ENCODE data around the gene MARCHF7. TPM values are rescaled to one million over a fixed set of nuclear protein-coding genes. Genes with fewer than 3 reads are reported as not detected.
"Not testable (repeated sequence)": the region's sequence is repeated elsewhere in the genome, so short reads cannot be mapped to it uniquely, and the experiment has no call there.

MARCHF7 gene
- total and polyA plus RNA-seq, 10 of the 15 experiments (the other 5 are each of a cell fraction or from before 2014, with no cell fraction given), result 39.4 to 111 (median 66.5) TPM

DNA sequence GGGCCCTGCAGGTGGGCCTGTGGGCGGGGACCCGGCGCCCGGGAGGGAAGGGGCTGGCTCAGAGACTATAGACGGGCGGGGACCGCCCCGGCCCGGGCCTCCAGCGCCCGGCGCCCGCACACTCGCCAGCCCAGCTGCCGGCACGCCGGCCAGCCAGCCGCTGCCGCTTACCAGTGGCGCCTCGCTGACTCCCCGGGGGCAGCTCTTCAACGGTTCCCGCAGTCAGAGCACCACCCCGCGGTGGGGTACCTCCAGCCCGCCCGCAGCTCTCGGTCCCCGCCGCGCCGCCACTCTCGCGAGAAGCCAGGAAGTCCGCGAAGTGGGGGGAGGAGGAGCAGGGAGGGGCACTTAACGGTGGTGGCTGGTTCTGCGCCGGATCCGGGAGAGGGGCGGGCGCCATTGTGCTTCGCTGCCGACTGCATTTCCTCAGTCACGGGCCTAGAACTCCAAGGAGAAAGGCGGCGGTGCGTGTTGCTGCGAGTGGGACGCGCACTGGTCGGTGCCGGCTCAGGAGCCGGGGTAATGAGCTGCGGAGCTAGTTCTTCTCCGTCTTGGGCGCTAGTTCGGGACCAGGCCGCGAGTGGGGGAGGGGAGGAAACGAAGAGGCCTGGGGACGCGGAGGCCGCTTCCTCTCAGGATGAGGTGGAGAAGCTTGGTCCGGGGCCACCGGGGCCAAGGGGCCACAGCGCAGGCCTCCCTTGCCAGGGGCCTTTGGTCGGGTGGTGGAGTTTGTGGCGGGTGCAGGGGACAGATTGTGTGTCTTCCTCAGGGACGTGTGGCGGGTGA lies at the start of gene MARCHF7 (continued):
- TF ChIP-seq WRNIP1 (IDR thresholded peaks at IDR 0.05; ENCODE audit: borderline replicate concordance, low read depth, low read length) (no peak), YBX1 (IDR thresholded peaks at IDR 0.05) (no peak)
- TF ChIP-seq, protein P1, sequence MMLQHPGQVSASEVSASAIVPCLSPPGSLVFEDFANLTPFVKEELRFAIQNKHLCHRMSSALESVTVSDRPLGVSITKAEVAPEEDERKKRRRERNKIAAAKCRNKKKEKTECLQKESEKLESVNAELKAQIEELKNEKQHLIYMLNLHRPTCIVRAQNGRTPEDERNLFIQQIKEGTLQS (IDR thresholded peaks at IDR 0.05; ENCODE audit: borderline replicate concordance, extremely low read depth, low read depth, low read length), result no peak
- TF ChIP-seq, protein P2, sequence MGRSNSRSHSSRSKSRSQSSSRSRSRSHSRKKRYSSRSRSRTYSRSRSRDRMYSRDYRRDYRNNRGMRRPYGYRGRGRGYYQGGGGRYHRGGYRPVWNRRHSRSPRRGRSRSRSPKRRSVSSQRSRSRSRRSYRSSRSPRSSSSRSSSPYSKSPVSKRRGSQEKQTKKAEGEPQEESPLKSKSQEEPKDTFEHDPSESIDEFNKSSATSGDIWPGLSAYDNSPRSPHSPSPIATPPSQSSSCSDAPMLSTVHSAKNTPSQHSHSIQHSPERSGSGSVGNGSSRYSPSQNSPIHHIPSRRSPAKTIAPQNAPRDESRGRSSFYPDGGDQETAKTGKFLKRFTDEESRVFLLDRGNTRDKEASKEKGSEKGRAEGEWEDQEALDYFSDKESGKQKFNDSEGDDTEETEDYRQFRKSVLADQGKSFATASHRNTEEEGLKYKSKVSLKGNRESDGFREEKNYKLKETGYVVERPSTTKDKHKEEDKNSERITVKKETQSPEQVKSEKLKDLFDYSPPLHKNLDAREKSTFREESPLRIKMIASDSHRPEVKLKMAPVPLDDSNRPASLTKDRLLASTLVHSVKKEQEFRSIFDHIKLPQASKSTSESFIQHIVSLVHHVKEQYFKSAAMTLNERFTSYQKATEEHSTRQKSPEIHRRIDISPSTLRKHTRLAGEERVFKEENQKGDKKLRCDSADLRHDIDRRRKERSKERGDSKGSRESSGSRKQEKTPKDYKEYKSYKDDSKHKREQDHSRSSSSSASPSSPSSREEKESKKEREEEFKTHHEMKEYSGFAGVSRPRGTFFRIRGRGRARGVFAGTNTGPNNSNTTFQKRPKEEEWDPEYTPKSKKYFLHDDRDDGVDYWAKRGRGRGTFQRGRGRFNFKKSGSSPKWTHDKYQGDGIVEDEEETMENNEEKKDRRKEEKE (IDR thresholded peaks at IDR 0.05), result no peak
- TF ChIP-seq, protein P3, sequence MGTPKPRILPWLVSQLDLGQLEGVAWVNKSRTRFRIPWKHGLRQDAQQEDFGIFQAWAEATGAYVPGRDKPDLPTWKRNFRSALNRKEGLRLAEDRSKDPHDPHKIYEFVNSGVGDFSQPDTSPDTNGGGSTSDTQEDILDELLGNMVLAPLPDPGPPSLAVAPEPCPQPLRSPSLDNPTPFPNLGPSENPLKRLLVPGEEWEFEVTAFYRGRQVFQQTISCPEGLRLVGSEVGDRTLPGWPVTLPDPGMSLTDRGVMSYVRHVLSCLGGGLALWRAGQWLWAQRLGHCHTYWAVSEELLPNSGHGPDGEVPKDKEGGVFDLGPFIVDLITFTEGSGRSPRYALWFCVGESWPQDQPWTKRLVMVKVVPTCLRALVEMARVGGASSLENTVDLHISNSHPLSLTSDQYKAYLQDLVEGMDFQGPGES (IDR thresholded peaks at IDR 0.05), result no peak

DNA sequence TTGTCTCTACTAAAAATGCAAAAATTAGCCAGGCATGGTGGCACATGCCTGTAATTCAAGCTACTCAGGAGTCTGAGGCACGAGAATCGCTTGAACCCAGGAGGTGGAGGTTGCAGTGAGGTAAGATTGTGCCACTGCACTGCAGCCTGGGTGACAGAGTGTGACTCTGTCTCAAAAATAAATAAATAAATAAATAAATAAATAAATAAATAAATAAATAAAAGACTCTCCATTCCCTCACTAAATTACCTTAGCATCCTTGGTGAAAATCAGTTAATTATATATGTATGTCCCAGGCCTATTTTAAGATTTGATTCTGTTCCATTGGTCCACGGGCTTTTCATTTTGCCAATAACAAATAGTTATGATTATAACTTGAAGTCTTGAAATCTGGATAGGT lies 44.9 kb upstream of the MARCHF7 start:
- WGBS (ENCODE audit: insufficient coverage, insufficient replicate concordance, low lambda C conversion rate, missing lambda C conversion rate), result 97% methylated on average over 3 of the region's 3 CpGs
- H3K36me3 ChIP-seq (ENCODE audit: control insufficient read depth in 2 of 2, insufficient read depth in 2 of 2, low read length in 1 of 2); H3K27ac ChIP-seq (ENCODE audit: control insufficient read depth, insufficient read depth); H3K4me2 ChIP-seq (ENCODE audit: control insufficient read depth, insufficient read depth); FAIRE-seq; H3K9ac ChIP-seq (ENCODE audit: control insufficient read depth, insufficient read depth, low read length); CTCF ChIA-PET; in situ Hi-C loops (cut with MboI); H3K4me3 ChIP-seq; POLR2A ChIA-PET; intact Hi-C loops (cut with micrococcal nuclease; ENCODE audit: unreplicated experiment); H3K27me3 ChIP-seq (replicated peaks in 1 of 2; ENCODE audit: control insufficient read depth in 2 of 2, insufficient read depth in 2 of 2, low read length in 1 of 2); H3K4me1 ChIP-seq (ENCODE audit: control insufficient read depth, insufficient read depth, low read length); RAD21 ChIA-PET (ENCODE audit: unreplicated experiment); H3K9me3 ChIP-seq (replicated peaks; ENCODE audit: control insufficient read depth, insufficient read depth, low read length); H4K20me1 ChIP-seq (ENCODE audit: control insufficient read depth, insufficient read depth); H2AFZ ChIP-seq (ENCODE audit: control insufficient read depth, low read depth, low read length); H3K79me2 ChIP-seq (ENCODE audit: control insufficient read depth, insufficient read depth, low read length); SMC1A ChIA-PET (ENCODE audit: uncharacterized antibody, unreplicated experiment); BruUV-seq (replicated peaks); ATAC-seq; DNase-seq (ENCODE audit: low read depth, low spot score): not testable (repeated sequence)

All from GM12878 (cell line).